Keratinocyte (primary cell): ENCODE results near the gene PLA2R1. TPM values are rescaled to one million over a fixed set of nuclear protein-coding genes. Genes with fewer than 3 reads are reported as not detected.

ENCODE experiments used
- DNase-seq: peaks from one replicate; pipeline ENCODE4 v3.0.0-alpha.2; 2011; ENCODE audit warnings: low read depth, missing footprints, low spot score
- FAIRE-seq: peaks from 2 replicates; lab custom pipeline; 2011; peaks lifted over from hg19 to GRCh38; lab: Jason Lieb, UNC
- H2AFZ ChIP-seq: 2 replicates; pipeline ENCODE4 v1.6.0; 2012; ENCODE audit warnings: low read length, control low read depth, inconsistent platforms; ENCODE audit not compliant: control insufficient read depth
- H3K27ac ChIP-seq: 2 replicates; pipeline ENCODE4 v1.5.1; 2011; ENCODE audit warnings: low read length; ENCODE audit not compliant: control insufficient read depth, insufficient read depth
- H3K27me3 ChIP-seq: 3 replicates; pipeline ENCODE4 v1.6.0; 2011; ENCODE audit warnings: low read length; ENCODE audit not compliant: control insufficient read depth, insufficient read depth; ENCODE audit errors: extremely low read depth
- H3K36me3 ChIP-seq, 2 experiments: 2 replicates in 1 of 2; 3 replicates in 1 of 2; pipeline ENCODE4 v1.5.1; 2011; ENCODE audit warnings: low read length in 2 of 2, mild to moderate bottlenecking in 1 of 2; ENCODE audit not compliant: control insufficient read depth in 2 of 2, insufficient read depth in 2 of 2; ENCODE audit errors: extremely low read depth in 1 of 2
- H3K4me1 ChIP-seq: 3 replicates; pipeline ENCODE4 v1.5.1; 2011; ENCODE audit warnings: low read length; ENCODE audit not compliant: control insufficient read depth, insufficient read depth; ENCODE audit errors: extremely low read depth
- H3K4me2 ChIP-seq: 3 replicates; pipeline ENCODE4 v1.6.0; 2011; ENCODE audit warnings: low read depth, low read length; ENCODE audit not compliant: control insufficient read depth, insufficient read depth; ENCODE audit errors: extremely low read depth
- H3K4me3 ChIP-seq, 3 experiments: fragments of 200-600 bp in 1 of 3; sonication (generic) in 1 of 3; 2 replicates in 2 of 3; 3 replicates in 1 of 3; pipeline ENCODE4 v1.5.1; 2011 to 2016; ENCODE audit warnings: low read length in 3 of 3, mild to moderate bottlenecking in 3 of 3, control low read depth in 2 of 3, inconsistent platforms in 1 of 3, low read depth in 1 of 3, mixed read lengths in 1 of 3, mixed run types in 1 of 3, moderate library complexity in 1 of 3; ENCODE audit not compliant: control insufficient read depth in 2 of 3, insufficient read depth in 2 of 3; ENCODE audit errors: extremely low read depth in 1 of 3
- H3K79me2 ChIP-seq: 2 replicates; pipeline ENCODE4 v1.6.0; 2012; ENCODE audit warnings: low read length; ENCODE audit not compliant: control insufficient read depth, insufficient read depth
- H3K9ac ChIP-seq: 3 replicates; pipeline ENCODE4 v1.6.0; 2011; ENCODE audit warnings: low read length; ENCODE audit not compliant: control insufficient read depth, insufficient read depth; ENCODE audit errors: extremely low read depth
- H3K9me1 ChIP-seq: 3 replicates; pipeline ENCODE4 v1.6.0; 2011; ENCODE audit warnings: low read length; ENCODE audit not compliant: control insufficient read depth, insufficient read depth; ENCODE audit errors: extremely low read depth
- H3K9me3 ChIP-seq: 2 replicates; pipeline ENCODE4 v1.5.1; 2012; ENCODE audit warnings: low read depth, low read length; ENCODE audit not compliant: control insufficient read depth
- H4K20me1 ChIP-seq: 3 replicates; pipeline ENCODE4 v1.6.0; 2011; ENCODE audit warnings: low read length; ENCODE audit not compliant: control insufficient read depth, insufficient read depth; ENCODE audit errors: extremely low read depth
- CTCF ChIP-seq, 3 experiments: IDR thresholded peaks in 1 of 3; conservative IDR thresholded peaks in 1 of 3; optimal IDR thresholded peaks in 1 of 3; 2 replicates in 2 of 3; 3 replicates in 1 of 3; pipeline versions ENCODE3 to v1.5.1; 2011; ENCODE audit warnings: low read length in 3 of 3, mild to moderate bottlenecking in 3 of 3, moderate library complexity in 2 of 3, control low read depth in 1 of 3, inconsistent platforms in 1 of 3; ENCODE audit not compliant: insufficient read depth in 2 of 3; ENCODE audit errors: extremely low read depth in 1 of 3
- EZH2 ChIP-seq: IDR thresholded peaks from one replicate; pipeline ENCODE4 v1.6.1; 2012; ENCODE audit warnings: inconsistent platforms, mild to moderate bottlenecking, low read length, moderate library complexity
- dilution Hi-C: fragments of 300-500 bp; cut with MboI; formaldehyde crosslinking; loops from one replicate; pipeline ENCODE4 v1.7.0; 2020; ENCODE audit warnings: low sequenced_read_pairs; ENCODE audit not compliant: extremely low pct_ligation_motif_present
- polyA plus RNA-seq, 5 experiments: library from polyadenylated mRNA; depleted of rRNA in 3 of 5; stranded (reverse) in 3 of 5; stranded (forward) in 1 of 5; unstranded in 1 of 5; fragments of >200 nt; gene quantifications; 1 replicate in 1 of 5; 2 replicates in 3 of 5; 3 replicates in 1 of 5; pipeline versions ENCODE4 v1.2.1 to v1.2.3, GENCODE V29; 2011 to 2012; ENCODE audit warnings: missing spikeins in 2 of 5, low read depth in 1 of 5, low replicate concordance in 1 of 5

Gene PLA2R1
- polyA plus RNA-seq, 1 donor (not counting 4 experiments of a cell fraction or from before 2014, with no cell fraction given) = 12.3 TPM

- Histone ChIP-seq H3K36me3 (peaks cover 0 to 3% of the 10 kb centered on the region in 2 experiments), H3K9me3 (no peaks in the 10 kb centered on the region), H3K4me3 (no peak overlapping the region), H3K79me2 (peaks cover 2% of the 10 kb centered on the region), H3K9me1 (no peaks in the 10 kb centered on the region), H3K4me2 (no peak overlapping the region), H3K27ac (no peak overlapping the region), H3K9ac (no peak overlapping the region), H2AFZ (no peak overlapping the region), H4K20me1 (no peaks in the 10 kb centered on the region), H3K27me3 (no peaks in the 10 kb centered on the region), H3K4me1 (peaks cover 17% of the 10 kb centered on the region)
- no peak for TF ChIP-seq EZH2
- TF ChIP-seq CTCF (optimal IDR thresholded peaks at IDR 0.05 in 1 of 3, IDR thresholded peaks at IDR 0.05 in 1 of 3, conservative IDR thresholded peaks at IDR 0.05 in 1 of 3; ENCODE audit: extremely low read depth in 1 of 3, insufficient read depth in 2 of 3, low read length in 3 of 3) = no peak
- FAIRE-seq (no peak), DNase-seq (no peak)
- dilution Hi-C loops = no loop called here
These were observed 6.7 kb downstream of the PLA2R1 start for GRCh38 chr2:160055726-160056108.

- H3K36me3 ChIP-seq = peaks cover 0 to 3% of the 10 kb centered on the region in 2 experiments
- no peaks in the 10 kb centered on the region for H3K27me3 ChIP-seq
- H3K9me1 ChIP-seq = no peaks in the 10 kb centered on the region
- H3K27ac ChIP-seq = no peak overlapping the region
- FAIRE-seq (no peak), DNase-seq (no peak)
- peaks cover 2% of the 10 kb centered on the region for H3K79me2 ChIP-seq
- dilution Hi-C loops = no loop called here
- no peak overlapping the region for H3K4me3 ChIP-seq
- no peaks in the 10 kb centered on the region for H3K9me3 ChIP-seq
- no peak overlapping the region for H2AFZ ChIP-seq
- no peak overlapping the region for H3K4me2 ChIP-seq
- TF ChIP-seq EZH2 = no peak
- no peak for TF ChIP-seq CTCF (optimal IDR thresholded peaks at IDR 0.05 in 1 of 3, IDR thresholded peaks at IDR 0.05 in 1 of 3, conservative IDR thresholded peaks at IDR 0.05 in 1 of 3; ENCODE audit: extremely low read depth in 1 of 3, insufficient read depth in 2 of 3, low read length in 3 of 3)
- no peak overlapping the region for H3K9ac ChIP-seq
- H4K20me1 ChIP-seq = no peaks in the 10 kb centered on the region
- peaks cover 15% of the 10 kb centered on the region for H3K4me1 ChIP-seq
These were observed 7.3 kb downstream of the PLA2R1 start for GRCh38 chr2:160054984-160055725.
